Measurements from ENCODE around the gene TMEM163. TPM values are rescaled to one million over a fixed set of nuclear protein-coding genes. Genes with fewer than 3 reads are reported as not detected.

The TMEM163 gene
- 3.2 and 4.1 TPM in 2 replicates for total RNA-seq (2022)
- percentile 51 among the genes with signal in this experiment for Bru-seq, nascent RNA
- percentile 49 among the genes with signal in this experiment for BruChase-seq, experiment 1, labeled RNA remaining after a 2-hour chase
- percentile 45 among the genes with signal in this experiment for BruChase-seq, experiment 2, labeled RNA remaining after a 6-hour chase
- long read RNA-seq, partial matches to known transcripts = 11 of 19 reads
- long read RNA-seq, other reads (novel, unspliced or antisense) = 8 of 19 reads

DNA sequence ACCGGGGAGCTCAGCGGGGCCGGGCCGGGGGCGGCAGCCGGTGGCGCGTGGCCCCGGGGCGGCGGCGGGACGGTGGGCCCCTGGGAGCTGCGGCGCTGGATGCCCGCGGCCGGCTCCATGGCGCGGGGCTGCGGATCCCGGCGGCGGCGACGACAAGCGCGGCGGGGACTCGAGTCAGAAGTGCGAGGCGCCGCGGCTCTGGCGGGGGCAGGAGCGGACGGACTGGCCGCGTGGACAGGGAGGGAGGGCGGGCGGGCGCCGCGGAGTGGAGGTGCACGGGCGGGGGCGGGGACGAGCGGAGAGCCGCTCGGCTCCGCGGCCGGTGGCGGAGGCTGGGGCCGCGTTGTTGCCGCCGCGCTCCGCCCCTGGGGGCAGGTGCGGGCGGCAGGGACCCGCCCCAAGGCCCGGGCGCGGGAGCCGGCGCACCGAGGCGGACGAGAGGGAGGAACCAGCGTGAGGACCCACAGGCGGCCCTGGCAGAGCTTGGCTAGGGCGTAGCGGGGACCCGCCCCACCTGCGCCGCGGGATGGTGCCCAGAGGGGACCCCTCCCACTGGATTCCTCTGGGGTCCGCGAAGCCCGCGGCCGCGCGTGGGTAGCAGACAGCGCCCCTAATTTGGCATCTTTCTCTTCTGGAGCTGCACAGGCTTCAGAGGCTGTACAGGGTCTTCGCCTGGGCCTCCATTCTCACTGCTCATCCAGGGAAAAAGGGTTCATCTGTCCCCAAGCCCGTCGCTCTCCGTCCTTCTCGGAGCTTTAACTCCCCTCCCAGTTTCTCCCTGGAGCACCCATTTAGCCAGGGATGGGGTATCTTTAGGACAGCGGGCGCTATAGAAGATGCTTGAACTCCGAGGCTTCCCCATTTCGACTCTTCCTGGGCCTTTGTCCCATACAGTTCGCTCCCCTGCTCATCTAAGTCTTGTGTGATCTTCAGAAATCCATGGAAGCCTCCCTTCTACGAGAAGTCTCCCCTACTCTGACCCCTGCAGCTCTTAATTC is at the start of gene TMEM163:
TSS of gene TMEM163 (minus strand) at position 184 of the 998 bp plus-strand sequence.
- Mint-ChIP-seq H3K4me1 (ENCODE audit: low read depth, unreplicated experiment) (no peaks in the 10 kb centered on the region), H3K4me3 (ENCODE audit: unreplicated experiment) (peak within 1 kb of the TSS; percentile 75), H3K9me3 (ENCODE audit: unreplicated experiment) (no peaks in the 10 kb centered on the region), H3K36me3 (ENCODE audit: insufficient read depth, unreplicated experiment) (peaks cover 6% of the 10 kb centered on the region), H3K27ac (ENCODE audit: unreplicated experiment) (no peak within 1 kb of the TSS), H3K27me3 (ENCODE audit: insufficient read depth, unreplicated experiment) (peaks cover 30% of the 10 kb centered on the region)
- peaks cover 5% of the 10 kb centered on the region; the same call in 1 of the 2 replicates for H3K4me1 ChIP-seq
- H3K36me3 ChIP-seq (ENCODE audit: control insufficient read depth, insufficient read depth, low read length) = no peaks in the 10 kb centered on the region
- TF ChIP-seq, protein P1, sequence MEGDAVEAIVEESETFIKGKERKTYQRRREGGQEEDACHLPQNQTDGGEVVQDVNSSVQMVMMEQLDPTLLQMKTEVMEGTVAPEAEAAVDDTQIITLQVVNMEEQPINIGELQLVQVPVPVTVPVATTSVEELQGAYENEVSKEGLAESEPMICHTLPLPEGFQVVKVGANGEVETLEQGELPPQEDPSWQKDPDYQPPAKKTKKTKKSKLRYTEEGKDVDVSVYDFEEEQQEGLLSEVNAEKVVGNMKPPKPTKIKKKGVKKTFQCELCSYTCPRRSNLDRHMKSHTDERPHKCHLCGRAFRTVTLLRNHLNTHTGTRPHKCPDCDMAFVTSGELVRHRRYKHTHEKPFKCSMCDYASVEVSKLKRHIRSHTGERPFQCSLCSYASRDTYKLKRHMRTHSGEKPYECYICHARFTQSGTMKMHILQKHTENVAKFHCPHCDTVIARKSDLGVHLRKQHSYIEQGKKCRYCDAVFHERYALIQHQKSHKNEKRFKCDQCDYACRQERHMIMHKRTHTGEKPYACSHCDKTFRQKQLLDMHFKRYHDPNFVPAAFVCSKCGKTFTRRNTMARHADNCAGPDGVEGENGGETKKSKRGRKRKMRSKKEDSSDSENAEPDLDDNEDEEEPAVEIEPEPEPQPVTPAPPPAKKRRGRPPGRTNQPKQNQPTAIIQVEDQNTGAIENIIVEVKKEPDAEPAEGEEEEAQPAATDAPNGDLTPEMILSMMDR (IDR thresholded peaks at IDR 0.05; ENCODE audit: insufficient read depth in 1 of 2, low read depth in 1 of 2, low read length in 1 of 2, severe bottlenecking in 1 of 2, unreplicated experiment in 1 of 2) = no peak
- ChIA-PET POLR2A (no interaction called here), CTCF (no interaction called here)
- H3K4me3 ChIP-seq (ENCODE audit: low read depth, low read length) = peak within 1 kb of the TSS; percentile 45
- intact Hi-C loops (cut with micrococcal nuclease; ENCODE audit: unreplicated experiment) = no loop called here
- H3K9me3 ChIP-seq = no peaks in the 10 kb centered on the region
- peaks cover 9% of the 10 kb centered on the region for H3K27me3 ChIP-seq (replicated peaks; ENCODE audit: control insufficient read depth, insufficient read depth, low read length)
- no TSS peak for BruUV-seq (replicated peaks)
- DNase-seq = peak in 1 of 2 experiments; percentile 43

GRCh38 chr2:134766583-134766982 is 47.8 kb upstream of the TMEM163 start:
- ChIA-PET CTCF (no interaction called here), POLR2A (no interaction called here)
- Mint-ChIP-seq H3K27me3 (ENCODE audit: insufficient read depth, unreplicated experiment) (no peaks in the 10 kb centered on the region), H3K4me3 (ENCODE audit: unreplicated experiment) (no peak overlapping the region), H3K4me1 (ENCODE audit: low read depth, unreplicated experiment) (no peaks in the 10 kb centered on the region), H3K36me3 (ENCODE audit: insufficient read depth, unreplicated experiment) (no peaks in the 10 kb centered on the region), H3K27ac (ENCODE audit: unreplicated experiment) (no peak overlapping the region), H3K9me3 (ENCODE audit: unreplicated experiment) (no peaks in the 10 kb centered on the region)
- Histone ChIP-seq H3K4me3 (ENCODE audit: low read depth, low read length) (no peak overlapping the region), H3K9me3 (no peaks in the 10 kb centered on the region), H3K27me3 (replicated peaks; ENCODE audit: control insufficient read depth, insufficient read depth, low read length) (no peaks in the 10 kb centered on the region), H3K36me3 (ENCODE audit: control insufficient read depth, insufficient read depth, low read length) (no peaks in the 10 kb centered on the region), H3K4me1 (no peaks in the 10 kb centered on the region; the same call in 1 of the 2 replicates)
- intact Hi-C loops (cut with micrococcal nuclease; ENCODE audit: unreplicated experiment) = no loop called here
- no peak for DNase-seq
- BruUV-seq (replicated peaks) = no TSS peak
- TF ChIP-seq, protein P1 (IDR thresholded peaks at IDR 0.05; ENCODE audit: insufficient read depth in 1 of 2, low read depth in 1 of 2, low read length in 1 of 2, severe bottlenecking in 1 of 2, unreplicated experiment in 1 of 2) = no peak

GRCh38 chr2:134765987-134766386 is 47.2 kb upstream of the TMEM163 start:
- TF ChIP-seq, protein P1 (IDR thresholded peaks at IDR 0.05; ENCODE audit: insufficient read depth in 1 of 2, low read depth in 1 of 2, low read length in 1 of 2, severe bottlenecking in 1 of 2, unreplicated experiment in 1 of 2) = no peak
- H3K27me3 Mint-ChIP-seq (ENCODE audit: insufficient read depth, unreplicated experiment) = no peaks in the 10 kb centered on the region
- no peaks in the 10 kb centered on the region for H3K36me3 Mint-ChIP-seq (ENCODE audit: insufficient read depth, unreplicated experiment)
- H3K9me3 Mint-ChIP-seq (ENCODE audit: unreplicated experiment) = no peaks in the 10 kb centered on the region
- no peaks in the 10 kb centered on the region for H3K4me1 Mint-ChIP-seq (ENCODE audit: low read depth, unreplicated experiment)
- ChIA-PET CTCF (no interaction called here), POLR2A (no interaction called here)
- no peaks in the 10 kb centered on the region for H3K27me3 ChIP-seq (replicated peaks; ENCODE audit: control insufficient read depth, insufficient read depth, low read length)
- intact Hi-C loops (cut with micrococcal nuclease; ENCODE audit: unreplicated experiment) = no loop called here
- no peaks in the 10 kb centered on the region for H3K9me3 ChIP-seq
- no TSS peak for BruUV-seq (replicated peaks)
- no peak overlapping the region for H3K4me3 ChIP-seq (ENCODE audit: low read depth, low read length)
- no peaks in the 10 kb centered on the region for H3K36me3 ChIP-seq (ENCODE audit: control insufficient read depth, insufficient read depth, low read length)
- H3K27ac Mint-ChIP-seq (ENCODE audit: unreplicated experiment) = no peak overlapping the region
- no peak overlapping the region for H3K4me3 Mint-ChIP-seq (ENCODE audit: unreplicated experiment)
- H3K4me1 ChIP-seq = no peaks in the 10 kb centered on the region
- no peak for DNase-seq

All from Caco-2 (cell line).